Thyroid gland (tissue), 4 donors: ENCODE measurements around the gene AP3S2.
"Not testable (repeated sequence)": the region's sequence is repeated elsewhere in the genome, so short reads cannot be mapped to it uniquely, and the experiment has no call there.

Source experiments
- POLR2A ChIP-seq, 2 donors: fragments of 450-650 bp; IDR thresholded peaks; one replicate each; pipeline ENCODE4 v1.6.1; 2017; ENCODE audit warnings: antibody characterized with exemption in 2 of 2, mild to moderate bottlenecking in 2 of 2, moderate library complexity in 1 of 2
- TF ChIP-seq, protein P1 (sequence below), 6 experiments: fragments of 200-600 bp in 3 of 6; fragments of 450-650 bp in 3 of 6; sonication (generic) in 3 of 6; IDR thresholded peaks; one replicate each; pipeline ENCODE4 v1.5.1; 2016 to 2019; ENCODE audit warnings: antibody characterized with exemption in 6 of 6, mild to moderate bottlenecking in 2 of 6, inconsistent platforms in 1 of 6, moderate library complexity in 1 of 6

DNA sequence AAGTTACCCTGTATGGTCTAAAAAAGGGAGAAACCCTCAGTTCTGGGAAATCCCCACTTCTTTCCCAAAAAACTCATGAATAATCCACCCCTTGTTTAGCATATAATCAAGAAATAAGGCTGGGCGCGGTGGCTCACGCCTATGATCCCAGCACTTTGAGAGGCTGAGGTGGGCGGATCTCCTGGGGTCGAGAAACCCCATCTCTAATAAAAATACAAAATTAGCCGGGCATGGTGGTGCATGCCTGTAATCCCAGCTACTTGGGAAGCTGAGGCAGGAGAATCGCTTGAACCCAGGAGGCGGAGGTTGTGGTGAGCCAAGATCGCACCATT is 111.2 kb downstream of the AP3S2 start:
- TF ChIP-seq, protein P1, sequence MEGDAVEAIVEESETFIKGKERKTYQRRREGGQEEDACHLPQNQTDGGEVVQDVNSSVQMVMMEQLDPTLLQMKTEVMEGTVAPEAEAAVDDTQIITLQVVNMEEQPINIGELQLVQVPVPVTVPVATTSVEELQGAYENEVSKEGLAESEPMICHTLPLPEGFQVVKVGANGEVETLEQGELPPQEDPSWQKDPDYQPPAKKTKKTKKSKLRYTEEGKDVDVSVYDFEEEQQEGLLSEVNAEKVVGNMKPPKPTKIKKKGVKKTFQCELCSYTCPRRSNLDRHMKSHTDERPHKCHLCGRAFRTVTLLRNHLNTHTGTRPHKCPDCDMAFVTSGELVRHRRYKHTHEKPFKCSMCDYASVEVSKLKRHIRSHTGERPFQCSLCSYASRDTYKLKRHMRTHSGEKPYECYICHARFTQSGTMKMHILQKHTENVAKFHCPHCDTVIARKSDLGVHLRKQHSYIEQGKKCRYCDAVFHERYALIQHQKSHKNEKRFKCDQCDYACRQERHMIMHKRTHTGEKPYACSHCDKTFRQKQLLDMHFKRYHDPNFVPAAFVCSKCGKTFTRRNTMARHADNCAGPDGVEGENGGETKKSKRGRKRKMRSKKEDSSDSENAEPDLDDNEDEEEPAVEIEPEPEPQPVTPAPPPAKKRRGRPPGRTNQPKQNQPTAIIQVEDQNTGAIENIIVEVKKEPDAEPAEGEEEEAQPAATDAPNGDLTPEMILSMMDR (IDR thresholded peaks at IDR 0.05) = not testable (repeated sequence)
- not testable (repeated sequence) for TF ChIP-seq POLR2A (IDR thresholded peaks at IDR 0.05)
